ENCODE results near the gene SSR3. TPM values are rescaled to one million over a fixed set of nuclear protein-coding genes. Genes with fewer than 3 reads are reported as not detected.

SSR3 gene
- total and polyA plus RNA-seq, 2 of the 8 experiments (the other 6 are each of a cell fraction or from before 2014, with no cell fraction given) = 92.7 to 208 TPM

DNA sequence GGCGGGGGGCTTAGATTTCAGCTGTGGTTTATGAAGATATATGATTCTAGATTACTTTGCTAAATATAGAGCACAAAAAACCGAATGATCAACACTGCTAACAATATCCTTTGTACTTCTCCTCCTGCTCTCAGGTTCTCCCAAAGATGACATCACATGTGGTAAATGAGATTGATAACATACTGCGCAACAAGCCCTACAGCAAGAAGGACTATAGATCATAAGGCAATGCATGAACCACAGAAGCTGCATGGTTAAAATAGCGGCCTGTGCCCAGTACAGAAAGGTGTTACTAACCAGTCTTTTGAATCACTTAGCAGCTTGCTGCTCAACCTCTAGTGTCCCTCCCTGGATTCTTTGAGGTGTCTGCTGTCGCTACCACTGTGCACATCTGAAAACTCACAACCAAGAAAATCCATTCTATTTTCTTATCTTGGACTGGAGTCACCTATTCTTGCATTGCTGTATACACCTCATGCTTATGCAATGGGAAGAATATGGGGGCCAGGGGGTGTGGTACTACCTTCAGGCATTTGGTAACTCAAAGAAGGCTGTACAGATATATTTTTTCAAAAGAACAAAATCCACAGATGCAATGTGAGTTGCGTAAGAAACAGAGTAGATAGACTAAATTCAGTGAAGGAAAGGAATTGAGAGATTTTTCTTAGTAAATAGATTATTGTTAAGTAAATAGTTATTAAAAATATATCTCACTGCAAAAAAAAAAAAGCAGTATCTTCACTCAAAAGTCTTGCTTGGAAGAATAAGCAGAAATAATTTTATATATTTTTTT is 18.2 kb downstream of the SSR3 start (continued):
- TF ChIP-seq, protein P1, sequence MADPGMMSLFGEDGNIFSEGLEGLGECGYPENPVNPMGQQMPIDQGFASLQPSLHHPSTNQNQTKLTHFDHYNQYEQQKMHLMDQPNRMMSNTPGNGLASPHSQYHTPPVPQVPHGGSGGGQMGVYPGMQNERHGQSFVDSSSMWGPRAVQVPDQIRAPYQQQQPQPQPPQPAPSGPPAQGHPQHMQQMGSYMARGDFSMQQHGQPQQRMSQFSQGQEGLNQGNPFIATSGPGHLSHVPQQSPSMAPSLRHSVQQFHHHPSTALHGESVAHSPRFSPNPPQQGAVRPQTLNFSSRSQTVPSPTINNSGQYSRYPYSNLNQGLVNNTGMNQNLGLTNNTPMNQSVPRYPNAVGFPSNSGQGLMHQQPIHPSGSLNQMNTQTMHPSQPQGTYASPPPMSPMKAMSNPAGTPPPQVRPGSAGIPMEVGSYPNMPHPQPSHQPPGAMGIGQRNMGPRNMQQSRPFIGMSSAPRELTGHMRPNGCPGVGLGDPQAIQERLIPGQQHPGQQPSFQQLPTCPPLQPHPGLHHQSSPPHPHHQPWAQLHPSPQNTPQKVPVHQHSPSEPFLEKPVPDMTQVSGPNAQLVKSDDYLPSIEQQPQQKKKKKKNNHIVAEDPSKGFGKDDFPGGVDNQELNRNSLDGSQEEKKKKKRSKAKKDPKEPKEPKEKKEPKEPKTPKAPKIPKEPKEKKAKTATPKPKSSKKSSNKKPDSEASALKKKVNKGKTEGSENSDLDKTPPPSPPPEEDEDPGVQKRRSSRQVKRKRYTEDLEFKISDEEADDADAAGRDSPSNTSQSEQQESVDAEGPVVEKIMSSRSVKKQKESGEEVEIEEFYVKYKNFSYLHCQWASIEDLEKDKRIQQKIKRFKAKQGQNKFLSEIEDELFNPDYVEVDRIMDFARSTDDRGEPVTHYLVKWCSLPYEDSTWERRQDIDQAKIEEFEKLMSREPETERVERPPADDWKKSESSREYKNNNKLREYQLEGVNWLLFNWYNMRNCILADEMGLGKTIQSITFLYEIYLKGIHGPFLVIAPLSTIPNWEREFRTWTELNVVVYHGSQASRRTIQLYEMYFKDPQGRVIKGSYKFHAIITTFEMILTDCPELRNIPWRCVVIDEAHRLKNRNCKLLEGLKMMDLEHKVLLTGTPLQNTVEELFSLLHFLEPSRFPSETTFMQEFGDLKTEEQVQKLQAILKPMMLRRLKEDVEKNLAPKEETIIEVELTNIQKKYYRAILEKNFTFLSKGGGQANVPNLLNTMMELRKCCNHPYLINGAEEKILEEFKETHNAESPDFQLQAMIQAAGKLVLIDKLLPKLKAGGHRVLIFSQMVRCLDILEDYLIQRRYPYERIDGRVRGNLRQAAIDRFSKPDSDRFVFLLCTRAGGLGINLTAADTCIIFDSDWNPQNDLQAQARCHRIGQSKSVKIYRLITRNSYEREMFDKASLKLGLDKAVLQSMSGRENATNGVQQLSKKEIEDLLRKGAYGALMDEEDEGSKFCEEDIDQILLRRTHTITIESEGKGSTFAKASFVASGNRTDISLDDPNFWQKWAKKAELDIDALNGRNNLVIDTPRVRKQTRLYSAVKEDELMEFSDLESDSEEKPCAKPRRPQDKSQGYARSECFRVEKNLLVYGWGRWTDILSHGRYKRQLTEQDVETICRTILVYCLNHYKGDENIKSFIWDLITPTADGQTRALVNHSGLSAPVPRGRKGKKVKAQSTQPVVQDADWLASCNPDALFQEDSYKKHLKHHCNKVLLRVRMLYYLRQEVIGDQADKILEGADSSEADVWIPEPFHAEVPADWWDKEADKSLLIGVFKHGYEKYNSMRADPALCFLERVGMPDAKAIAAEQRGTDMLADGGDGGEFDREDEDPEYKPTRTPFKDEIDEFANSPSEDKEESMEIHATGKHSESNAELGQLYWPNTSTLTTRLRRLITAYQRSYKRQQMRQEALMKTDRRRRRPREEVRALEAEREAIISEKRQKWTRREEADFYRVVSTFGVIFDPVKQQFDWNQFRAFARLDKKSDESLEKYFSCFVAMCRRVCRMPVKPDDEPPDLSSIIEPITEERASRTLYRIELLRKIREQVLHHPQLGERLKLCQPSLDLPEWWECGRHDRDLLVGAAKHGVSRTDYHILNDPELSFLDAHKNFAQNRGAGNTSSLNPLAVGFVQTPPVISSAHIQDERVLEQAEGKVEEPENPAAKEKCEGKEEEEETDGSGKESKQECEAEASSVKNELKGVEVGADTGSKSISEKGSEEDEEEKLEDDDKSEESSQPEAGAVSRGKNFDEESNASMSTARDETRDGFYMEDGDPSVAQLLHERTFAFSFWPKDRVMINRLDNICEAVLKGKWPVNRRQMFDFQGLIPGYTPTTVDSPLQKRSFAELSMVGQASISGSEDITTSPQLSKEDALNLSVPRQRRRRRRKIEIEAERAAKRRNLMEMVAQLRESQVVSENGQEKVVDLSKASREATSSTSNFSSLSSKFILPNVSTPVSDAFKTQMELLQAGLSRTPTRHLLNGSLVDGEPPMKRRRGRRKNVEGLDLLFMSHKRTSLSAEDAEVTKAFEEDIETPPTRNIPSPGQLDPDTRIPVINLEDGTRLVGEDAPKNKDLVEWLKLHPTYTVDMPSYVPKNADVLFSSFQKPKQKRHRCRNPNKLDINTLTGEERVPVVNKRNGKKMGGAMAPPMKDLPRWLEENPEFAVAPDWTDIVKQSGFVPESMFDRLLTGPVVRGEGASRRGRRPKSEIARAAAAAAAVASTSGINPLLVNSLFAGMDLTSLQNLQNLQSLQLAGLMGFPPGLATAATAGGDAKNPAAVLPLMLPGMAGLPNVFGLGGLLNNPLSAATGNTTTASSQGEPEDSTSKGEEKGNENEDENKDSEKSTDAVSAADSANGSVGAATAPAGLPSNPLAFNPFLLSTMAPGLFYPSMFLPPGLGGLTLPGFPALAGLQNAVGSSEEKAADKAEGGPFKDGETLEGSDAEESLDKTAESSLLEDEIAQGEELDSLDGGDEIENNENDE (IDR thresholded peaks at IDR 0.05; ENCODE audit: insufficient replicate concordance, low read length) = no peak
- TF ChIP-seq TAF7 (optimal IDR thresholded peaks at IDR 0.05; ENCODE audit: borderline replicate concordance, low read depth, low read length) (no peak), CBX8 (IDR thresholded peaks at IDR 0.05; ENCODE audit: borderline replicate concordance, low read depth, low read length) (no peak), BCL11A (IDR thresholded peaks at IDR 0.05; ENCODE audit: low read depth in 2 of 2, low read length in 2 of 2) (no peak), NANOG (IDR thresholded peaks at IDR 0.05; ENCODE audit: insufficient read depth, low read depth, low read length, poor library complexity, severe bottlenecking) (no peak), SIX5 (IDR thresholded peaks at IDR 0.05; ENCODE audit: low read depth, low read length) (no peak), YY1 (IDR thresholded peaks at IDR 0.05; ENCODE audit: low read depth, low read length) (no peak), EZH2 (IDR thresholded peaks at IDR 0.05; ENCODE audit: low read depth, low read length, severe bottlenecking) (no peak), SUZ12 (IDR thresholded peaks at IDR 0.05; ENCODE audit: low read length) (no peak), EGR1 (IDR thresholded peaks at IDR 0.05; ENCODE audit: borderline replicate concordance, low read depth, low read length) (no peak)
